Nucleus accumbens (tissue), 56 donors: Measurements from ENCODE around the gene ZFR2.
"Not testable (repeated sequence)": the region's sequence is repeated elsewhere in the genome, so short reads cannot be mapped to it uniquely, and the experiment has no call there.

Experiments used
- DNase-seq, 56 donors: peaks; one replicate each; lab custom pipeline; 2025; lab: John Stamatoyannopoulos, UW

The ZFR2 gene

DNA sequence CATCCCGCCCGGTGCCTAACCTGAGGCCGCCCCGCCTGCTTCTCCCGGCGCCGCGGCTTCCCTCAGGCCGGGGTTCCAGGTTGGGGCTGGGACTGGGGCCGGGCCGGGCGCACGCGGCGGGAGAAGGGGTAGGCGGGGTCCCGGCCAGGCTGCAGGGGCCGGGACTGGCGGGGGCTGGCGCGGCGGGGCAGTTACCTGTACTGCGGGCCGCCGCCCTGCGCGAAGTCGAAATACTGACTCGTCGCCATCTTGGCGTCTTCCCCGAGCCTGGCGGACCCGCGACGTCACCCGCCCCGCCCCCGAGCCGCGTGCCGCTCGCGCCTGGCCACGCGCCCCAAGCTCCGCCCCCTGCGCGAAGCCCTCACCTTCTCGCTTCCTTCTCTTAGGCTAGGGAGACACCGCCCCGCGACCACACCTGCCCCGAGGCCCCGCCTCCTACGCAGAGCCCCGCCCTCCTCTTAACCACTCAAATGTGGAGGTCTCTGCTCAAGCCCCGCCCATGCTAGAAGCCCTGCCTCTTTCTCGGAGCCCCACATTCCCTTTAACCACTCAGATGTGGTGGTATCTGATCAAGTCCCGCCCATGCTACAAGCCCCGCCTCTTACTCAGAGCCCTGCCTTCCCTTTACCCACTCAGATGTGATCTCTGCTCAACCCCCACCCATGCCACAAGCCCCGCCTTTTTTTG is at the start of gene ZFR2:
ZFR2 (minus strand) TSS at position 269 of the 687 bp plus-strand sequence; CDS start at position 248, 21 bp downstream.
- peak in 22 of 56 donors; percentile 6 to 66 (median 20) for DNase-seq

DNA sequence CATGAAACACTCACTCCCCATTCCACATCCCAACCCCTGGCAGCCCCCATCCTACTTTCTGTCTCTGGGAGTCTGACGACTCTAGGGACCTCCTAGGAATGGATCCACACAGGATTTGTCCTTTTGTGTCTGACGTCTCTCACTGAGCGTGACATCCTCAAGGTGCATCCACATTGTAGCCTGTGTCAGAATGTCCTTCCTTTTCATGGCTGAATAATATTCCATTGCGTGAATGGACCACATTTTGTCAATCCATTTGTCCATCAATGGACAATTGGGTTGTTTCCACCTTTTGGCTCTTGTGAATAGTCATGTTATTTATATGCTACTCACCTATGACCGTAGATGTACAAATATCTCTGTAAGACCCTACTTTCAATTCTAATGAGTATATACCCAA is 47.2 kb upstream of the ZFR2 start:
- DNase-seq, result no peak

DNA sequence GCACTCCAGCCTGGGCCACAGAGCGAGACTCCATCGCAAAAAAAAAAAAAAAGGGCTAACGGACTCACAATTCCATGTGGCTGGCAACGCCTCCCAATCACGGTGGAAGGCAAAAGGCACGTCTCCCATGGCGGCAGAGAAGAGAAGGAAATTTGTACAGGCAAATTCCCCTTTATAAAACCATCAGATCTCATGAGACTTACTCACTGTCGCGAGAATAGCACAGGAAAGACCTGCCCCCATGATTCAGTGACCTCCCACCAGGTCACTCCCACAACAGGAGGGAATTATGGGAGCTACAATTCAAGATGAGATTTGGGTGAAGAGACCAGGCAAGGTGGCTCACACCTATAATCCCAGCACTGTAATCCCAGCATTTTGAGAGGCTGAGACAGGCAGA is 45.4 kb upstream of the ZFR2 start:
- DNase-seq, result no peak

DNA sequence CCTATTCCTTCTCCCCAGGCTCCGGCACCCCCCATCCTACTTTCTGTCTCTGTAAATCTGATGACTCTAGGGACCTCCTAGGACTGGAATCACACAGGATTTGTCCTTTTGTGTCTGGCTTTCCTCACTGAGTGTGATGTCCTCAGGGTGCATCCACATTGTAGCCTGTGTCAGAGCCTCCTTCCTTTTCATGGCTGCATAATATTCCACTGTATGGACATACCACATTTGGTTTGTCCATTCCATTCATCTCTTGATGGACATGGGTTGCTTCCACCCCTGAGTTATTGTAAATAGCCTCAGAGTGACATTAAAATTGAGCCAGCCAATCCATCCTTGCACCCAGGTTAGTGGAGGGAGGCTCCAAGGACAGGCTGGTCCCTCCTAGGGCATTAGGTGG is 41.3 kb upstream of the ZFR2 start:
- no peak for DNase-seq

DNA sequence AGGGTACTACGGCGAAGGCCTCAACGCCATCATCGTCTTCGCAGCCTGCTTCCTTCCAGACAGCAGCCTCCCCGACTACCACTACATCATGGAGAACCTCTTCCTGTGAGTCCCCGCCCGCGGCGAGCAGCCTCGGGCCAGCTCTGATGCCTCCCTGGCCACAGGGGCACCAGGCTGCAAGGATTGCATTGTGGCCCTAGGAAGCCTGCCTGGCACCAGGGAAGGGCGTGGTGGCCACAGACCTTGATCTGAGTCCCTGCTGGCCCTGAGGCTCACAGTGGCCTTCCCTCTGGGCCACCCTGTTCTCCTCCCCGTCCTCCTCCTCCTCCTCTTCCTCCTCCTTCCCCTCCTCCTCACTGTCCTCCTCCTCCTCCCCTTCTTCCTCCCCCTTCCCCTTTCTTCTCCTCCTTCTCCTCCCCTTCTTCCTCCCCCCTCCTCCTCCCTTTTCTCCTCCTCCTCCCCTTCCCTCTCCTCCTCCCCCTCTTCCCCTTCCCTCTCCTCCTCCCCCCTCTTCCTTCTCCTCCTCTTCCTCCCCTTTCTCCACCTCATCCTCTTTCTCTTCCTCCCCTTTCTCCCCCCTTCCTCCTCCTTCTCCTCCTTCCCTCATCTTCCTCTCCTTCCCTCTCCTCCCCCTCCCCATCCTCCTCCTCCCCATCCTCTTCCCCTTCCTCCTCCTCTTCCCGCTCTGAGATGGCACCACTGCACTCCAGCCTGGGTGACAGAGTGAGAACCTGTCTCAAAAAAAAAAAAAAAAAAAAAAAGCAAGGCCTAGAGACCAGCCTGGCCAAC is 39.6 kb upstream of the ZFR2 start:
- DNase-seq, result no peak

DNA sequence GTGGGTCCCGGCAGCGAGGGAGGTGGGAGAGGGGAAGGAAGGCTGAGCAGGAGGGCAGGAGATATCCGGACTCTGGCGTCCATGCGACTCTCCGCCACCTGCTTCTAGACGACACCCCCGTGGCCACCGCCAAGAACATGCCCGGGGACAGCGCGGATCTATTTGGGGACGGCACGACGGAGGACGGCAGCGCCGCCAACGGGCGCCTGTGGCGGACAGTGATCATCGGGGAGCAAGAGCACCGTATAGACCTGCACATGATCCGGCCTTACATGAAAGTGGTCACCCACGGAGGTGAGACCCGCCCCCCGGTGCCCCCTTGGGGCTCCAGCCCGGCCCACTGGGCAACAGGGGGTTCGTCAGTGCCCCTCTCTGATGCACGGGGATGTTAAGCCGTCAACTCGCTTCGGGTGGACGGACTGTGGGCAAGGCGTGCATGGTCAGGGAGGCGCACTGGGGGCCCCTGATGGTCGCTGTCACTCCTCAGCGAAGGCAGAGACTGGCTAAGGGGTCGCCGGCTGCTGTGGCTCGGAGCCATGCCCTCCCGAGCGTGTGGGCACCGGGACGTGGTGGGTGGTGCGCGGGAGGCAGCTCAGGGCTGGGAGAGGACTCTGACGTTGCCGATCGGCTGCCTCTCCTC is 38.9 kb upstream of the ZFR2 start:
- no peak for DNase-seq

DNA sequence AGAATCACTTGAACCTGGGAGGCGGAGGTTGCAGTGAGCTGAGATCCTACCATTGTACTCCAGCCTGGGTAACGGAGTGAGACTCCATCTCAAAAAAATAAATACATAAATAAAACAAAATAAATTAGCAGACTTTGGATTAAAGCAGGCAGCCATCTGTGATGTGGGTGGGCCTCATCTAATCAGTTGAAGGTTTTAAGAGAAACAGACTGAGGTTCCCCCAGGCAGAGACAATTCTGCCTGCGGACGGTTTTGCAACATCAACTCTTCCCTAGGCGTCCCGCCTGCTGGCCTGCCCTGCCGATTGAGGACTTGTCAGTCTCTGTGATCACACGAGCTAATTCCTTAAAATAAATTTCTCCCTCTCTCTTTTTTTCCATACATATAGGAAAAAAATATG is 35.4 kb upstream of the ZFR2 start:
- DNase-seq, result no peak

DNA sequence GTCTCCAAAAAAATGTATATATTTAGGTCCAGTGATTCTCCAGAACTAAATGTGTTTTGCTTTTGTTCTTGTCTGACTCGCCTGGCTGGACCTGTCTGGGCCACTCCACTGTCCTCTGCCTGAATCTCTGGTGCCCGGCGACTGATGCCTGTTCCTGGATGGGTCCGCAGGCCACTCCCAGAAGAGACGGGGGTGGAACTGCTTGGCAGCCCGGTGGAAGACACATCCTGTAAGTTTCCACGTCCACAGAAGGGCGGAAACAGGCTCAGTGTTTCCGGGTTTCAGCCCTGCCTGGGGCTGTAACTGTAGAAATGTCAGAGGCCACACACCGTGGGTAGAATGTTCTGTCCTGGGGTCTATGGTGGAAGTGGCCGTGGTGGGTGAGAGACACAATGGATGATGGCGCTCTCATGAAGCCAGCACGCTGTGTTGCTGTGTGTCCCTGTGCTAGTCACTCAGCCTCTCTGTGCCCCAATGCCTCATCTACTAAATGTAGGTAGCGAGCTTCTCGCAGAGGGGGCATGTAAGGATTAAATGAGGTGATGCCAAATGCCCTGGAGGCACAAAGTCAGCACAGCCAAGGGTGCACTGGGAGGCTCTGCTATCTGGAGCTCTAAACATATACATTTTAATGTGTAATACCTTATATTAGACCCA is 33.6 kb upstream of the ZFR2 start:
- DNase-seq, result no peak

DNA sequence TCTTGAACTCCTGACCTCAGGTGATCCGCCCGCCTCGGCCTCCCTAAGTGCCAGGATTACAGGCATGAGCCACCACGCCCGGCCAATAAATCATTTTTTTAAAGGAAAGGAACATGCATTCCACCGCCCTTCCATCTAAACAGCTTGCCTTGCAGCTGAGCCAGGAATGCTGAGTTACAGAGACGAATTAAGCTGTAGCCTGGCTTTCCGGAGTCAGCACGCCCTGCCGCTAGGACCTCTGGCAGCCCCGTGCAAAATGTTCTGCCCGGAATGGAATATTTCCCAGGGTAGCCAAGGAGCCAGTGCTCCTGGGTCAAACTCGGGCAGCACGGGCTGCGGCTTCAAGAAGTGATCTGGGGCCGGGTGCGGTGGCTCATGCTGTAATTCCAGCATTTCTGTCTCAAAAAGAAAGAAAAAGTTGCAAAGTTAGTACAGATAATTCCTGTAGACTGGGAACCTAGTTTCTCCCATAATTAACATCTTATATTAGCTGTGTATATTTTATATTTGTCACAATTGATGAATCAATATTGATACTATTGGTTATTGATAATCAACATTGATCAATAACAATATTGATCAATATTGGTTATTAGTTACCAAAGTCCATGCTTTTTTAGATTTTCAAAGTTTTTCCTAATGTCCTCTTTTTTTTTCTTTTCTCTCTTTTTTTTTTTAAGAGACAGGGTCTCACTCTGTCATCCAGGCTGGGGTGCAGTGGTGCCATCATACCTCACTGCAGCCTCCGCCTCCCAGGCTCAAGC is 30.9 kb upstream of the ZFR2 start:
- no peak for DNase-seq

DNA sequence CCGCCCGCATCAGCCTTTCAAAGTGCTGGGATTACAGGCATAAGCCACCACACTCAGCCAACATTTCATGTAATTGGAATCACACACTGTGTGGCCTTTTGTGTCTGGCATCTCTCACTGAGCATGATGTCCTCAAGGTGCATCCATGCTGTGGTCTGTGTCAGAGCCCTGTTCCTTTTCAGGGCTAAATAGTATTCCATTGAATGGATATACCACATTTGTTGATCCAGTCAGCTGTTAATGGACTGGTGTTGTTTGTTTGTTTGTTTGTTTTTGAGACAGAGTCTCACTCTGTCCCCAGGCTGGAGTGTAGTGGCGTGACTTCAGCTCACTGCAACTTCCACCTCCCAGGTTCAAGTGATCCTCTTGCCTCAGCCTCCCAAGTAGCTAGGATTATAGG is 29.6 kb upstream of the ZFR2 start:
- DNase-seq, result no peak

DNA sequence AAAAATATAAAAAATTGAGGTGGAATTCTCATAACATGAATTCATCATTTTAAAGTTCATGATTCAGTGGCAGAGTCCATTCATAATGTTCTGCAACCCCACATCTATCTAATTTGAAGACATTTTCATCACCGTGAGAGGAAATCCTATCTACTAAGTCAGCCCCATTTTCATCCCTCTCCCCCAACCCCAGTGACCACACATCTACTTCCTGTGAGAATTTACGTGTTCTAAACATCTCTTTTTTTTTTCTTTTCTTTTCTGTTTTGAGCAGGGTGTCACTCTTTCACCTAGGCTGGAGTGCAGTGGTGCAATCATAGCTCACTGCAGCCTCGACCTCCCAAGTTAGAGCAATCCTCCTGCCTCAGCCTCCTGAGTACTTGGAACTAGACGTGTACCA is 29.1 kb upstream of the ZFR2 start:
- DNase-seq, result no peak

DNA sequence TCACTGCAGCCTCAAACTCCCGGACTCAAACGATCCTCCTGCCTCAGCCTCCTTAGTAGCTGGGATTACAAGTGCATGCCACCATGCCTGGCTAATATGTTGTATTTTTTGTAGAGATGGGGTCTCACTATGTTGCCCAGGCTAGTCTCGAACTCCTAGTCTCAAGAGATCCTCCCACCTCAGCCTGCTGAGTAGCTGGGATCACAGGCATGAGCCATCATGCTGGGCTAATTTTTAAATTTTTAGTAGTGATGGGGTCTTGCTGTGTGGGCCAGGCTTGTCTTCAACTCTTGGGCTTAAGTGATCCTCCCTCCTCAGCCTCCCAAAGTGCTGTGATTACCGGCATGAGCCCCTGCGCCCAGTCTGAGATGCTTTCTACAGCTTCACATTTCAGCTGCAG is 26.9 kb upstream of the ZFR2 start:
- no peak for DNase-seq

DNA sequence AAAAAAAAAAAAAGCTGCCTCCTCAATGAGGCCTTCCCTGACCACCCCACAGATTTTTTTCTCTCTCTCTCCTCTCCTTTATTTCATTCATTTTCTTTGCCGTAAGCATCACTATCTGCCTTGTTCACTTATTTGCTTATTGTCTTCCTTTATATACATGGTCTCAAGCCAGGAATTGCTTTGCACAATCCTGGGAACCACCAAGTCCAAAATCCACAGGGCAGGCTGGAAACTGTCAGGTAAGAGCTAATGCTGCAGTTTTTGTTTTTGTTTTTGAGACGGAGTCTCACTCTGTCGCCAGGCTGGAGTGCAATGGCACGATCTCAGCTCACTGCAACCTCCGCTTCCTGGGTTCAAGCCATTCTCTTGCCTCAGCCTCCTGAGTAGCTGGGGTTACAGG is 26.1 kb upstream of the ZFR2 start:
- not testable (repeated sequence) for DNase-seq

DNA sequence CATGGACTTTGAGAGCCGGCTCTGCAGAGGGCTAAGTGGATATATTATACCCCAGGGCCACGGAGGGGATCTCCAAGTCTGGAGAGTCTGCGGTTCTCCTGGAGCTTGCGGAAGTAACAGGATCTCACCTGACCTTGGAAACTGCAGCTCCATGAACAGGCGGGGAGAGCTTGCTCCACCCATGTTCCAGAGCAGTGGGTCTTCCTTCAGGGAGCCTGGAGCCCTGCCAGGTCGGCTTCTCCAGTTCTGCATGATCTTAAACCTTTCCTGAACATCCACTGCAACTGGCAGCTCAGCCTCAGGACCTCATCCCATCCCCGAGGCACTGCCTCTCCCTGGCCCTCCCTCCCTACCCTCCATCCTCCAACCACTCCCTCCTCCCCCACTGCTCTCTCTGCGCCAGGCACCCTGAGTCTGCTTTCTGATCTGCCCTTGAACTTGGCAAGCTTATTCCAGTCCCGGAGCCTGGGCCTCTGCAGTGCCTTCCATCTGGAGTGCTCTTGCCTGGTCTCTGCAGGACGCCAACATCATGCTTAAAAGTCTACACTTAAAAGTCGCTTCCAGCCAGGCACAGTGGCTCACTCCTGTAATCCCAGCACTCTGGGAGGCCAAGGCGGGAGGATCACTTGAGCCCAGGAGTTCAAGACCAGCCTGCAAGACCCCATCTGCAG is 24.8 kb upstream of the ZFR2 start:
- DNase-seq, result no peak

DNA sequence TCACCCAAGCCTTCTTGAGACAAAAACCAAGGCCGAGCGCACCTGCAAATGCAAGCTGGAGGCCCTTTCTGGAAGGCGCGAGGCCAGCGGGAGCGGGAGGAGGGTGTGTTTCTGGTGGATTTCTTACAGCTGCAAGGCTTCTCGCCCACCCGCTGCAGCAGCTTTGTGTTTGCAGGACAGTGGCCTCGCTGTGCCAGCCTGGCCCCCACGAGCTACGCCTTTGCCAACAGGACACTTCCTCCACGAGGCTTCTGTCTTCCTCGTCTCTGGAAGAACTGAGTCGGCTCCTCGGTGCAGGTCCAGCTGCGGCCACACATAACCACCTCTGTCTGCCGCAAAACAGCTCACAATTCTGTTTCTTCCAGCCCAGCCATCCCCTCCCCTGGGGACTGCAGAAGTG is 21.8 kb upstream of the ZFR2 start:
- DNase-seq, result peak in 14 of 56 donors; percentile 3 to 52 (median 20)

DNA sequence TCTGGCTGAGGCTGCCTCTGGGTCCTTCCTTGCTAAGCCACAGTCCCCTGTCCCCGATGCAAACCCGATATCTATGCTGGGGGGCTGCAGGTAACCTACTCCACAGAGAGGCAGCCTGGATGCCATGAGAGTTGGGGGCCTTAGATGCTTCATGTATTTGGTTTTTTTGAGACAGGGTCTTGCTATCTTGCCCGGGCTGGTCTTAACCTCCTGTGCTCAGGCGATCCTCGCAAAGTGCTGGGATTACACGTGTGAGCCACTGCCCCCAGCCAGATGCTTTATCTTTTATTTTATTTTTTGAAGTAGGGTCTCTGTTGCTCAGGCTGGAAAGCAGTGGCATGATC is 13.2 kb upstream of the ZFR2 start:
- DNase-seq, result no peak

DNA sequence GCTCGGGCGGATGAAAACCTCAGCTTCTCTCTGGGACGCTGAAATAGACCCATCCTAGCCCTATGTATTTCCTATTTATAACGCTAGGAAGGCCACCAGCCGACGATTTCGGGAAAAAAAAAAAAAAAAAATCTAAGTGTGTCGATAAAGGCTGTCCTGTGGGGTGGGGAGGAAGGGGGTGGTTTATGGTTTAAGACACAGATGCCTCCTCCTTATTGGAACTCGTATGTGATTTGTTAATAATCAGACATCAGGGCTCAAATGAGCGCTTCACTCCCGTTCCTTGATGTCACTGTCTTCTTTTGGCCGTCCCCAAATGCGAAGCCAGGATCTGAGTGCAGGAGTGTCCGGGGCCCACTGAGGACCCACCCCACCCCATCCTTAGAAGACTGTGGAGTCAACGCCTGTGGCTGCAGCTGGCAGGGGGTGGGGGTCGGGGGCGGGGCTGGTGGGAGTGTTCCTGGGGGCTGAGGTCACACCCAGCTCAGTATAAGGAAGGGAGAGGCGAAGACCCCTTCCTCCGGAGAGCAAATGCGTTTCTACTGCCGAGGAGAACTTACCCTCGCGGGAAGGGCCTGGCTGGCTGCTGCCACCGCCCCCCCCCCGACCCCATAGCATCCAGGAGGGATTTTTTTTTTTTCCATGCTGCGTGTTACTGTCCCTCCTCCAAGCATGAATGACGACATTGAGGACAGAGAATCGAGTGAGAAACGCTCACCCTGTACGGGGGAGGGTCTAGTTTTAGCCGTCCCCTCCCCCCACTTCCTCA is 12.6 kb upstream of the ZFR2 start:
- peak in 12 of 56 donors; percentile 5 to 45 (median 12) for DNase-seq

DNA sequence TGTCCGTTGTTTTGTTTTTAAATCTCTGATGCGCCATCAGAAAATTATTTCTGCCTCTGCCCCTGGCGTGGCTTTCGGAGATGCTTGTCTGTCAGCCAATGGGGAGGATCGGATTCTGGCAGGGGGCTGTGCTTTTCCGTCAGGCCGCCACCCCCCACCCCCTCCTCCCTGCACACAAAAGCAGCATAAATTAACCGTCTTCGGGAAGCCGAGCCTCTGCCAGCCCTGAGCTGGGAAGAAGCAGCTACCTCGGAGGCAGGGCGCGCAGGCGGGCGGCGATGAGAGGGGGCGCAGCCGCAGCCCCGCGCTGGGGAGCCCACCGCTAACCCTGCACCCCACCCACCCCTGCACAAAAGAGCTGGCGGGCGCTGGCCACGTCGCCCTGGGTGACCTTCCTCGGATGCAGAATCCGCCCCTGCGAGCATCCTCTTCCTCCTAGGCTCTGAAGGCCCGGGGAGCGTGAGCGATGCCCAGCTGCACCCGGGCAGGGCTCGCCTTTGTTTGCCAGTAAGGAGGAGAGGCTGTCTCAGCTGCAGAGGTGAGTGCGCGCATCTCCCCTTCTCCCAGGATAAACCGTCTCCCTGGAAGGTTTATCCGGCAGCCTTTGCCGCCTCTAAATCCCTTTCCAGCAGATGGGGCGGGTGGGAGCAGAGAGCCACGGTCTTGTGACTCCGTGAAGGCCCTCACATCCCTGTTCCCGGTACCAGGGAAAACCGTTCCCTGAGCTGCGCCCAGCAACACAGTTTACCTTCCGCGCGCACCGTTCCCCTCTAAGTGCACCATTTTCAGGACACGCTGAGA is 11.8 kb upstream of the ZFR2 start, which contains the start of gene ATCAY:
ATCAY (plus strand) TSS at position 215 of the 801 bp plus-strand sequence. CDS start 5,083 bp downstream, outside the sequence.
- DNase-seq, result peak in 47 of 56 donors; percentile 7 to 85 (median 55)
